Activated CD4-positive, alpha-beta memory T cell treated with anti-CD3 and anti-CD28 coated beads, Interleukin-2, amount 10 ng/mL, durations not matched to agents 7 days and 5 days (primary cell): ENCODE data around the gene CSGALNACT2. TPM values are rescaled to one million over a fixed set of nuclear protein-coding genes. Genes with fewer than 3 reads are reported as not detected.

Source experiments
- CTCF ChIA-PET: fragments of 350-600 bp; sonication (Branson Sonifier 250); formaldehyde crosslinking; loops from one replicate; lab custom pipeline; 2021; ENCODE audit warnings: antibody characterized with exemption, inconsistent platforms; lab: Charles Lee
- POLR2A ChIA-PET: fragments of 350-600 bp; sonication (Branson Sonifier 250); formaldehyde crosslinking; loops from one replicate; lab custom pipeline; 2021; ENCODE audit warnings: antibody characterized with exemption; lab: Charles Lee
- DNase-seq: peaks from one replicate; pipeline ENCODE4 v3.0.0-alpha.2; 2020
- H3K27ac Mint-ChIP-seq: one replicate; pipeline ENCODE4 v1.8.0; 2021; ENCODE audit warnings: mild to moderate bottlenecking, mixed read lengths
- H3K27me3 Mint-ChIP-seq: one replicate; pipeline ENCODE4 v1.8.0; 2021; ENCODE audit warnings: mixed read lengths
- H3K36me3 Mint-ChIP-seq: one replicate; pipeline ENCODE4 v1.8.0; 2021; ENCODE audit warnings: low read depth, mixed read lengths
- H3K4me1 Mint-ChIP-seq: one replicate; pipeline ENCODE4 v1.8.0; 2021; ENCODE audit warnings: mixed read lengths
- H3K4me3 Mint-ChIP-seq: one replicate; pipeline ENCODE4 v1.8.0; 2021; ENCODE audit warnings: mild to moderate bottlenecking, mixed read lengths
- H3K9me3 Mint-ChIP-seq: one replicate; pipeline ENCODE4 v1.8.0; 2021; ENCODE audit warnings: mixed read lengths
- total RNA-seq, 2 experiments: library from RNA; stranded (reverse); gene quantifications; one replicate each; pipeline ENCODE4 v1.2.3, GENCODE V29; 2021

CSGALNACT2 gene
- total RNA-seq, 2 experiments from 2014 or later, result 64.8 to 66.2 TPM

DNA sequence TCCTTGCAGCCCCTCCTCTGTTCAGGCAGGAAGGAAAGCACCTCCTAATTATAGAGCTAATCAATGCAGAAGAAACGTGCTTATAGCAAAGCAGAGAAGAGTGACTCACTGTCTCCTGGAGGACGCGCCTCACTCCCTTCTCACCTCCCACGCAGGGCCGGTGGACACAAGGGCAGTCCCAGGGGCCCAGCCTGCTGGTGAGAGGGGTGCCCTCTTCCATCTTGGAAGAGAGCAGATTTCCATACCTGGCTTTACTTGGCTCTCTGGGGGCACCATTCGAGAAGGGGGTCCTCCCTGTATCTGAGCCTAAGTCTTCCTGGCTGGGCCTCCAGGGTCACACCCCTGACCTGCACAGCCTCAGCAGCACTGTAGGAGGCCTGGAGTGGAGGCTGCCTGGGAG is 72.8 kb downstream of the CSGALNACT2 start:
- DNase-seq, result no peak
- no peaks in the 10 kb centered on the region for H3K4me1 Mint-ChIP-seq
- CTCF ChIA-PET, result no interaction called here
- POLR2A ChIA-PET, result interaction anchor here (0.5 kb wide), 1 partner anchor 191 kb away, joined by 3 read pairs; no protein-coding TSS in a partner anchor
- H3K27me3 Mint-ChIP-seq, result no peaks in the 10 kb centered on the region
- H3K36me3 Mint-ChIP-seq, result no peaks in the 10 kb centered on the region
- no peak overlapping the region for H3K4me3 Mint-ChIP-seq
- no peaks in the 10 kb centered on the region for H3K9me3 Mint-ChIP-seq
- no peak overlapping the region for H3K27ac Mint-ChIP-seq

DNA sequence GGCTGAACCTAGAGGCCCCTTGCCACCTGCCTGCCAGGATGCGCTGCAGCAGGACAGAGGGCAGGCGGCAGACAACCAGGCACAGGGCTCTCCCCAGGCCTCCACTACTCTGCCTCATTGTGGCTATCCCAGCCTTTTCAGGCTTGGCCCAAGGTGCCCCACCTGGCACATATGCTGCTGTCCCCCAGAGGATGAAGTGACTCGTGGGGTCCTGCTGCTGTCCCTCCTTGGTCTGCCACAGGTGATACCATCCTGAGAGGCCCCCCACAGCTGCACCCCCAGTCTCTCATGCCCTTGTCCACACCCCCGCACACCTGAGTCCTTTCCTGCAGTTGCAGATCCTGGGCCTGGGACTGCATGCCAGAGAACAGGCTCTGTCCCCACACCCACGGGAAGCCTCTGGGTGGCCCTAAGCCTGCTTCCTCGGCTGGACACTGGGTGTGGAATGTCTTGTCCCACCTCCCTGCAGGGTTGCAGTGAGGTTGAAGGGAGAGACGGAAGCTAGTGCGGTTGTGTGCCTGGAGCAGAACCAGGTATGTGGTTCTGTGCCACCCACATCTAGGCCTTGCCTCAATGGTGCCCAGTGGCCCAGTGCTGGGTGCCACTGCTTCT is 73.3 kb downstream of the CSGALNACT2 start:
- Mint-ChIP-seq H3K36me3 (no peaks in the 10 kb centered on the region), H3K27ac (no peak overlapping the region), H3K4me1 (no peaks in the 10 kb centered on the region), H3K27me3 (no peaks in the 10 kb centered on the region), H3K4me3 (no peak overlapping the region), H3K9me3 (no peaks in the 10 kb centered on the region)
- DNase-seq, result no peak
- ChIA-PET POLR2A (interaction anchor here (0.5 kb wide), 1 partner anchor 192 kb away, joined by 3 read pairs; no protein-coding TSS in a partner anchor), CTCF (no interaction called here)

GRCh38 chr10:43212043-43212721 is 73.9 kb downstream of the CSGALNACT2 start:
- Mint-ChIP-seq H3K27ac (no peak overlapping the region), H3K27me3 (no peaks in the 10 kb centered on the region), H3K4me3 (no peak overlapping the region), H3K4me1 (no peaks in the 10 kb centered on the region), H3K9me3 (no peaks in the 10 kb centered on the region), H3K36me3 (no peaks in the 10 kb centered on the region)
- no peak for DNase-seq
- ChIA-PET CTCF (interaction anchor here (0.5 to 1.3 kb wide), 2 partner anchors 10 to 761 kb away, joined by 3 read pairs; no protein-coding TSS in a partner anchor), POLR2A (interaction anchor here (0.9 to 1.3 kb wide), 2 partner anchors 8 to 73 kb away, joined by 3 read pairs; no protein-coding TSS in a partner anchor)

DNA sequence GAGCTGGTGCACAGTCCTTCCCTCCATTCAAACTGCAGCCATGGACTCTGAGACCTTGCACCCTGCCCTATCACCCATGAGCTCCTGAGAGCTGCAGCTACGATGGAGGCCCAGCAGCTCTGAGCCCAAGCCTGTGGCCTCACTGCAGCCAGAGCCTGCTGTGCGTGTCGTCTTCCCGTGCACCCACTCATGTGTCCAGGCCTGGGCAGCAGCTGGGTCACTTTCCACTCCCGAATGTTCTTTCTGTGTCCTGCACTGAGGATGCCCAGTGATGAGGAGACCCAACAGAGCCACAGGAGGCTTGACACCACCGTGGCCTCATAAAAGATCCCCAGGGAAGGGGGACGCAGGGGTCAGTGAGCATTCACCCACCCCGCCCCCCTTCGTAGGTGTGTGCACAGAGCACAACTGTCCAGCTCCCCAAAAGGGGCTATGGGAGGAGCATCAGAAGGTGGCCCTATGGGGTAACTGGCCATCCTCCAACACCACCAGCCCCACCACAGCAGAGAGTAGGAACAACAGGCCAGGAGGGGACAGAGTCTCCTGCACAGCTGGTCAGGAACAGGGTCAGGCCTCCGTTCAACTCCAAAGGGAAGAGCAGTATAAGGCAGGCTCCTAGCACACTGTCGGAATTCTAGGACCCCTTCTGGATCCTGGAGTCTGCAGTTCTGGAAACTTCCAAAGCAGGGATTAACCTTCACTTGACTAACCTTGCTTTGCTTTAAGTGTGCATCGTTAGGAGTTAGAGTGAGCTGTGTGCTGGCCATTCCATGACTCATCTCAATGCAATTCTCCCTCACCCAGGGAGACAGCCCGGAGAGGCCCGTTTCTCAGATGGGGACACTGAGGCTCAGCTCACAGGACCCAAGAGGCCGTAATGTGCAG is 76.1 kb downstream of the CSGALNACT2 start:
- Mint-ChIP-seq H3K4me3 (no peak overlapping the region), H3K9me3 (no peaks in the 10 kb centered on the region), H3K27ac (no peak overlapping the region), H3K36me3 (no peaks in the 10 kb centered on the region), H3K4me1 (no peaks in the 10 kb centered on the region), H3K27me3 (no peaks in the 10 kb centered on the region)
- CTCF ChIA-PET, result interaction anchor here (1.0 to 1.7 kb wide), 2 partner anchors 10 to 13 kb away, joined by 4 to 5 read pairs; no protein-coding TSS in a partner anchor
- POLR2A ChIA-PET, result no interaction called here
- no peak for DNase-seq

GRCh38 chr10:43214956-43215561 is 76.8 kb downstream of the CSGALNACT2 start:
- POLR2A ChIA-PET, result no interaction called here
- Mint-ChIP-seq H3K4me1 (no peaks in the 10 kb centered on the region), H3K9me3 (no peaks in the 10 kb centered on the region), H3K27ac (no peak overlapping the region), H3K36me3 (no peaks in the 10 kb centered on the region), H3K4me3 (no peak overlapping the region), H3K27me3 (no peaks in the 10 kb centered on the region)
- CTCF ChIA-PET, result interaction anchor here (1.0 to 1.7 kb wide), 3 partner anchors 9 to 21 kb away, joined by 3 to 5 read pairs (median 4); no protein-coding TSS in a partner anchor
- DNase-seq, result no peak

DNA sequence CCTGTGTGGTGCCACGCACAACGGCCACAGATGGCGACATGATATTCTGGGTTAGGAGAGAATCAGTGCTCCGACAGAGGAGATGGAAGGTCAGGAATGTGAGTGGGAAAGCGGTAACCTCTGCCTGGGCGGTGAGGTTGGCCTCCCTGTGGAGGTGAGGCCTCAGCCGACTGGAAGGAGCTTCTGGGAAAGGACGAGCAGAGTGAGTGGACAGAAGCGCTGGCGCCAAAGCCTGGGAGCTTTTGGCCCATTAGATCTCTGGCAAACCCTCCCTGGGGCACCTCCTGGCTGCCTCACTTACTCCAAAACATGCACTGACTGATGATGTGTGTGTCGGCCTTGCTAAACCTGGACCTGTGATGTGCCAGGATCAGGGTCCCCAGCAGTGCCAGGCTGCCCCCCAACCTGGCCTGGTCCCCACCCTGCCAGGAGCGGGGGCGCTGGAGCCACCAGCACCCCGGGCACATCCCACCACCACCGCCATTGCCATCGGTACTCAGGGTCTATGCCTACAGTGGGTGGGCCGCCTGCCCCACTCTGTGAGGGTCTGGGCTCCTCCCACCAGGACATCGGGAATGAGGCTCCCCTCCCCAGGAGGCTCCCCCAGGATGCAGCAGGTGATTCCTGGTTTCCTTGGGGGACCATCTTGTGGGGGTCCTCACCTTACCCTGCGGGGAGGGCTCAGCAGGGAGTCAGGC is 77.7 kb downstream of the CSGALNACT2 start:
- H3K36me3 Mint-ChIP-seq, result no peaks in the 10 kb centered on the region
- H3K27me3 Mint-ChIP-seq, result no peaks in the 10 kb centered on the region
- ChIA-PET POLR2A (no interaction called here), CTCF (interaction anchor here (1.0 to 1.7 kb wide), 2 partner anchors 8 to 22 kb away, joined by 3 to 5 read pairs; no protein-coding TSS in a partner anchor)
- no peak for DNase-seq
- no peak overlapping the region for H3K27ac Mint-ChIP-seq
- peaks cover under 1% of the 10 kb centered on the region for H3K4me1 Mint-ChIP-seq
- no peak overlapping the region for H3K4me3 Mint-ChIP-seq
- no peaks in the 10 kb centered on the region for H3K9me3 Mint-ChIP-seq

- ChIA-PET CTCF (interaction anchor here (1.7 kb wide), 1 partner anchor 11 kb away, joined by 6 read pairs; no protein-coding TSS in a partner anchor), POLR2A (interaction anchor here (1.3 to 1.6 kb wide), 2 partner anchors 12 to 78 kb away, joined by 3 to 4 read pairs; no protein-coding TSS in a partner anchor)
These were observed 78.8 kb downstream of the CSGALNACT2 start for GRCh38 chr10:43216931-43217562.

DNA sequence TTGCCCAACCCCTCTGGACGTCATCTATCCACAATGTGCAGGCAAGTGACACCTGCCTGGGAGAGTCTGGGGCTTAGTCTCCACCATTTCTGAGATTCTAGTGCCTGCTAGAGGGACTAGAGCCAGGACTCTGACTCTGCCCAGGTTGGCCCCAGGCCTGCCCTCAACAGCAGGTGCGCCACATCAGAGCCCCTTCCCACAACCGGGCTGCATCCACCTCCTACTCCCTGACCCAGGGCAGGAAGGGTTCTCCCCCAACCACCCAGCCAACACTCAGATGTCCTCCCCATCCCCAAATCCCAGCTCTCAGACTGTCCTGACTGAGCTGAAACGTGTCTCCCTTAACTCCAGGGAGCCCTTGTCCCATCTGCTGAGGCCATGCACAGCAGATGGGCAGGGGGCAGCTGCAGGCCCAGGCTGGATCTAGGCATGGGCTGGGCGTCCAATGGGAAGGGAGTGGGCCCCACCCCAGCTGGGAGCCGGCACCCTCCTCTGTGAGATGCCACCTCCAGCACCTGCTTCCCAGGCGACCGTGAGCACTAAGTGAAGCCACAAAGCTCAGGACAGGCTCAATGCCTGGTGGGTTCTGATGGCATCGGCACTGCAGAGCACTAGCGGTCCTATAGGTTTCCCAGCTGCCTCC is 79.4 kb downstream of the CSGALNACT2 start:
- ChIA-PET POLR2A (interaction anchor here (1.3 to 1.6 kb wide), 2 partner anchors 13 to 78 kb away, joined by 3 to 4 read pairs; no protein-coding TSS in a partner anchor), CTCF (interaction anchor here (1.7 kb wide), 1 partner anchor 12 kb away, joined by 6 read pairs; no protein-coding TSS in a partner anchor)
- H3K4me1 Mint-ChIP-seq, result peaks cover 7% of the 10 kb centered on the region
- no peak for DNase-seq
- no peak overlapping the region for H3K27ac Mint-ChIP-seq
- H3K36me3 Mint-ChIP-seq, result no peaks in the 10 kb centered on the region
- peaks cover 7% of the 10 kb centered on the region for H3K27me3 Mint-ChIP-seq
- no peak overlapping the region for H3K4me3 Mint-ChIP-seq
- no peaks in the 10 kb centered on the region for H3K9me3 Mint-ChIP-seq

More at GRCh38 chr10:43216931-43217562, 78.8 kb downstream of the CSGALNACT2 start:
- H3K27ac Mint-ChIP-seq, result no peak overlapping the region
- H3K36me3 Mint-ChIP-seq, result no peaks in the 10 kb centered on the region
- no peaks in the 10 kb centered on the region for H3K9me3 Mint-ChIP-seq
- no peak overlapping the region for H3K4me3 Mint-ChIP-seq
- H3K27me3 Mint-ChIP-seq, result peaks cover 3% of the 10 kb centered on the region
- DNase-seq, result no peak
- H3K4me1 Mint-ChIP-seq, result peaks cover 6% of the 10 kb centered on the region

DNA sequence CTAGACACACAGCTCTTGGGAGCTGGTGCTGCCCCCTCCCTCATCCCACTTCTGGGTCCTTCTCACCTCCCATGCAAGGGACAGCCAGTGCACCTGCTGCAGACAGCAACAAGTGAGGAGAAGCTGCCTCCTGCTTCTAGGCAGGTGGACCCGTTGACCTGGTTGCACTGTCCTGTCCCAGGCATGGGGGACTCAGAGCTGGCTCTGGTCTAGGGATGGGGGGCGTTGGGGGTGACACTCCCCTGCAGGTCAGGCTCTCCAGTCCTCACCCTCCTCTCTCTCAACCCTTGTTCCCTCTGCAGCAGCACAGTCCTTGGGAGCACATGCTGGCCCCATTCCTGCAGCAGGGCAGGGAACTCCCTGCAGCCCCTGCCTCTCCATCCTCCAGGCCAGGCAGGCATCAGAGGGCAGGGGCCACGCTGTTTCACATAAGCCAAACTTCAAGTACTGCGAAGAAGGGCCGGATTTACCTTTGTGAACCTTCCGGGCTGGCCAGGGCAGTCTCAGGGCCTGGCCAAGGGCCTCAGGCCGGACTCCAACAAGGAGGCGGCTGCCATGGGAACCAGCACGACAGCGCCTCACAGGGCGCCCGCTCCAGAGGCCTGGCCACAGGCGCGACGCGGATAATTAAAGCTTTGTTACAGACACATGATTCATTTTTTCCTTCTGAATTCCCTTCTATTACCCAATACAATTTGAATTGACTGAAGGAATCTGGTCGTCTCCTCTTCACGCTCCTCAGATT is 80.1 kb downstream of the CSGALNACT2 start:
- Mint-ChIP-seq H3K4me3 (no peak overlapping the region), H3K4me1 (peaks cover 7% of the 10 kb centered on the region), H3K27me3 (peaks cover 14% of the 10 kb centered on the region), H3K9me3 (no peaks in the 10 kb centered on the region), H3K36me3 (no peaks in the 10 kb centered on the region), H3K27ac (no peak overlapping the region)
- CTCF ChIA-PET, result interaction anchor here (1.7 kb wide), 1 partner anchor 13 kb away, joined by 6 read pairs; no protein-coding TSS in a partner anchor
- no peak for DNase-seq
- POLR2A ChIA-PET, result interaction anchor here (1.3 to 1.6 kb wide), 2 partner anchors 13 to 79 kb away, joined by 3 to 4 read pairs; no protein-coding TSS in a partner anchor

GRCh38 chr10:43218951-43219837 is 80.9 kb downstream of the CSGALNACT2 start:
- ChIA-PET POLR2A (no interaction called here), CTCF (no interaction called here)
- Mint-ChIP-seq H3K36me3 (no peaks in the 10 kb centered on the region), H3K27ac (no peak overlapping the region), H3K9me3 (no peaks in the 10 kb centered on the region), H3K4me1 (peaks cover 7% of the 10 kb centered on the region), H3K27me3 (peaks cover 16% of the 10 kb centered on the region), H3K4me3 (no peak overlapping the region)
- DNase-seq, result no peak
